Panc1 (cell line): Measurements from ENCODE around the gene POLD3. TPM values are rescaled to one million over a fixed set of nuclear protein-coding genes. Genes with fewer than 3 reads are reported as not detected.
"Not testable (repeated sequence)": the region's sequence is repeated elsewhere in the genome, so short reads cannot be mapped to it uniquely, and the experiment has no call there.

Experiments
- ATAC-seq: fragments of 200-7000 bp; cut with Tn5 transposase; 2 replicates; pipeline ENCODE4 v1.9.1; 2020; ENCODE audit warnings: mild to moderate bottlenecking, moderate library complexity
- BruUV-seq: library from RNA; stranded (reverse); fragments of 400-500 nt; replicated peaks from 2 replicates; lab custom pipeline; 2021; lab: Mats Ljungman, UMichigan
- CTCF ChIA-PET: fragments of 300-600 bp; sonication (Branson Sonifier 250); formaldehyde crosslinking; loops from one replicate; lab custom pipeline; 2022; ENCODE audit warnings: antibody characterized with exemption; lab: Charles Lee
- POLR2A ChIA-PET: fragments of 300-600 bp; sonication (Branson Sonifier 250); formaldehyde crosslinking; loops from one replicate; lab custom pipeline; 2022; ENCODE audit warnings: antibody characterized with exemption; lab: Charles Lee
- DNase-seq: peaks from one replicate; pipeline ENCODE4 v3.0.0-alpha.2; 2010; ENCODE audit warnings: low read depth, low spot score
- H3K27ac ChIP-seq: 2 replicates; pipeline ENCODE4 v1.5.1; 2011; ENCODE audit warnings: mild to moderate bottlenecking, low read length, inconsistent platforms
- H3K27me3 ChIP-seq: fragments of 200-500 bp; sonication (Bioruptor generic); 2 replicates; pipeline ENCODE4 v1.6.0; 2014; ENCODE audit warnings: low read length, inconsistent platforms; ENCODE audit not compliant: control insufficient read depth, insufficient read depth
- H3K36me3 ChIP-seq: fragments of 200-500 bp; sonication (Bioruptor generic); 2 replicates; pipeline ENCODE4 v1.5.1; 2014; ENCODE audit warnings: inconsistent platforms, mild to moderate bottlenecking, low read length, moderate library complexity; ENCODE audit not compliant: control insufficient read depth, insufficient read depth
- H3K4me1 ChIP-seq: 2 replicates; pipeline ENCODE4 v1.5.1; 2011; ENCODE audit warnings: inconsistent platforms, mild to moderate bottlenecking, low read length, moderate library complexity; ENCODE audit not compliant: control insufficient read depth, insufficient read depth
- H3K4me3 ChIP-seq, 2 experiments: 2 replicates each; pipeline ENCODE4 v1.5.1; 2011 to 2012; ENCODE audit warnings: low read depth in 2 of 2, low read length in 2 of 2, mild to moderate bottlenecking in 2 of 2, inconsistent platforms in 1 of 2, moderate library complexity in 1 of 2
- H3K9me3 ChIP-seq: fragments of 200-500 bp; sonication (Bioruptor generic); 2 replicates; pipeline ENCODE4 v1.5.1; 2014; ENCODE audit warnings: low read depth, mild to moderate bottlenecking, inconsistent platforms, low read length, moderate library complexity; ENCODE audit not compliant: control insufficient read depth, insufficient read depth
- CTCF ChIP-seq: fragments of 450-650 bp; IDR thresholded peaks from 2 replicates; pipeline ENCODE4 v1.5.1; 2017; ENCODE audit warnings: mild to moderate bottlenecking
- POLR2AphosphoS5 ChIP-seq: IDR thresholded peaks from 2 replicates; pipeline ENCODE4 v1.6.1; 2012; ENCODE audit warnings: mild to moderate bottlenecking, low read depth, low read length, moderate library complexity
- REST ChIP-seq, 2 experiments: IDR thresholded peaks; 2 replicates each; pipeline ENCODE4 v1.6.1; 2011 to 2012; ENCODE audit warnings: low read depth in 2 of 2, control low read depth in 1 of 2, low read length in 1 of 2, mild to moderate bottlenecking in 1 of 2, moderate library complexity in 1 of 2; ENCODE audit not compliant: insufficient read depth in 1 of 2
- SIN3A ChIP-seq: IDR thresholded peaks from 2 replicates; pipeline ENCODE4 v1.6.1; 2012; ENCODE audit warnings: low read depth, mild to moderate bottlenecking, low read length, moderate library complexity, borderline replicate concordance; ENCODE audit not compliant: insufficient read depth
- TCF7L2 ChIP-seq: IDR thresholded peaks from 2 replicates; pipeline ENCODE4 v1.6.1; 2011; ENCODE audit warnings: mild to moderate bottlenecking, low read depth, low read length, inconsistent platforms
- in situ Hi-C: cut with HindIII; loops from 2 replicates; pipeline ENCODE4 v1.10.0; 2016; ENCODE audit warnings: low sequenced_read_pairs, low pct_unique_long_range_greater_than_20kb
- intact Hi-C: fragments of 100-400 bp; cut with micrococcal nuclease; formaldehyde crosslinking; loops from one replicate; pipeline ENCODE4 v1.10.0; 2022; ENCODE audit not compliant: unreplicated experiment
- total RNA-seq: library from RNA; stranded (reverse); gene quantifications from one replicate; pipeline ENCODE4 v1.2.1, GENCODE V29; 2021; ENCODE audit not compliant: unreplicated experiment

POLD3 gene
- total RNA-seq, 1 experiment from 2014 or later, result 31.7 TPM

GRCh38 chr11:74650498-74650897 lies 58.1 kb downstream of the POLD3 start:
- no peak overlapping the region for H3K4me3 ChIP-seq
- intact Hi-C loops, result no loop called here
- in situ Hi-C loops, result no loop called here
- no peak for ATAC-seq
- TF ChIP-seq TCF7L2, result no peak
- H3K4me1 ChIP-seq, result no peaks in the 10 kb centered on the region
- H3K9me3 ChIP-seq, result no peaks in the 10 kb centered on the region
- H3K27me3 ChIP-seq, result no peaks in the 10 kb centered on the region
- DNase-seq, result no peak
- H3K27ac ChIP-seq, result no peak overlapping the region
- ChIA-PET POLR2A (no interaction called here), CTCF (no interaction called here)
- no peaks in the 10 kb centered on the region for H3K36me3 ChIP-seq
- no TSS peak for BruUV-seq

- in situ Hi-C loops, result no loop called here
Measured at GRCh38 chr11:74654976-74655375, 62.6 kb downstream of the POLD3 start.

GRCh38 chr11:74659124-74659523 lies 66.7 kb downstream of the POLD3 start:
- H3K36me3 ChIP-seq, H3K9me3 ChIP-seq, CTCF ChIA-PET, intact Hi-C loops, BruUV-seq, POLR2A ChIA-PET, DNase-seq, H3K4me1 ChIP-seq, in situ Hi-C loops, H3K4me3 ChIP-seq, ATAC-seq, H3K27ac ChIP-seq, H3K27me3 ChIP-seq: not testable (repeated sequence)

More at GRCh38 chr11:74654976-74655375, 62.6 kb downstream of the POLD3 start:
- H3K36me3 ChIP-seq, result no peaks in the 10 kb centered on the region
- no peak for ATAC-seq
- H3K9me3 ChIP-seq, result no peaks in the 10 kb centered on the region
- POLR2A ChIA-PET, result no interaction called here
- TF ChIP-seq POLR2AphosphoS5, result no peak
- no peak for TF ChIP-seq SIN3A
- TF ChIP-seq REST (IDR thresholded peaks at IDR 0.05; ENCODE audit: insufficient read depth in 1 of 2, low read depth in 2 of 2, low read length in 1 of 2), result no peak
- no peak for TF ChIP-seq TCF7L2
- no peak for TF ChIP-seq CTCF
- H3K27me3 ChIP-seq, result no peaks in the 10 kb centered on the region
- DNase-seq, result no peak
- H3K4me3 ChIP-seq, result no peak overlapping the region
- CTCF ChIA-PET, result no interaction called here
- no peaks in the 10 kb centered on the region for H3K4me1 ChIP-seq
- intact Hi-C loops, result no loop called here
- BruUV-seq, result no TSS peak
- no peak overlapping the region for H3K27ac ChIP-seq
